ENCODE data around the gene WDR37.
"Not testable (repeated sequence)": the region's sequence is repeated elsewhere in the genome, so short reads cannot be mapped to it uniquely, and the experiment has no call there.

Gene WDR37, protein sequence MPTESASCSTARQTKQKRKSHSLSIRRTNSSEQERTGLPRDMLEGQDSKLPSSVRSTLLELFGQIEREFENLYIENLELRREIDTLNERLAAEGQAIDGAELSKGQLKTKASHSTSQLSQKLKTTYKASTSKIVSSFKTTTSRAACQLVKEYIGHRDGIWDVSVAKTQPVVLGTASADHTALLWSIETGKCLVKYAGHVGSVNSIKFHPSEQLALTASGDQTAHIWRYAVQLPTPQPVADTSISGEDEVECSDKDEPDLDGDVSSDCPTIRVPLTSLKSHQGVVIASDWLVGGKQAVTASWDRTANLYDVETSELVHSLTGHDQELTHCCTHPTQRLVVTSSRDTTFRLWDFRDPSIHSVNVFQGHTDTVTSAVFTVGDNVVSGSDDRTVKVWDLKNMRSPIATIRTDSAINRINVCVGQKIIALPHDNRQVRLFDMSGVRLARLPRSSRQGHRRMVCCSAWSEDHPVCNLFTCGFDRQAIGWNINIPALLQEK

DNA sequence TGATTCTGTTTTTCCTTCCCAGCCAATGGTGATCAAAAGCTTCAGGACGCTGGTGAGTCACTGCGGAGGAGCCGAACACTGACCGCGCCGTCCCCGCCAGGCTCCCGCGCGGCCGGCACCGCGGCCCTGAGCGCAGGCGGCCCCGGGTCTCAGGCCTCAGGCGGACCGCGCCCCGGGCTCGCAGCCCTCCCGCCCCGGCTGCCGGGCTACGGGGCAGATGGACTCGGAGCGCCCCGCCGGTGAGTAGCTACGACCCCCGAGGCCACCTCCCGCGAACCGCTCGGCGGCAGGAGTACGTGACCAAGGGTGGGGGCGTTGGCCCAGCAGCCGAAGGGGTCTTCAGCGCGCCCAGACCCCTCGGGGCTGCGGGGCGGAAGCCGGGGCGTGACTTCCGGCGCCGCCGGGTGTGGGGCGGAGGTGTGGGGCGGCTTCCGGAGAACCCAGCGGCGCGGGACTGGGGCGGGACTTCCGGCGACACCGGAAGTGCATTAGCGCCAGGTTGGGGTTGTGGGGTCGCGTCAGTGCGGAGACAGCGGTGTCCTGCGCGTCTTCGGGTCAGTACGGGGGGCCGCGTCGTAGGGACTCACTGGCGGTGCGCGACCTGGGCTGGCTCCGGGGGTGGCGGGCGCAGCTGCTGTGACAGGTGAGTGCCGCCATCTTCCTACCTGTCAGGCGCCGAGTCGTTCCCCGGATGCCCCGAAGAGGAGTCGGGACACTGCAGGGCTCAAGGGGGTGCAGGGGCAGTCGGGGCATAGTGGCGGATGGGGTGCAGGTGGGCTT is at the start of gene WDR37:
Gene WDR37 (plus strand): TSS at position 60 of the 780 bp plus-strand sequence. CDS start 15,771 bp downstream, outside the sequence.
- DNase-seq, result peak; percentile 13

DNA sequence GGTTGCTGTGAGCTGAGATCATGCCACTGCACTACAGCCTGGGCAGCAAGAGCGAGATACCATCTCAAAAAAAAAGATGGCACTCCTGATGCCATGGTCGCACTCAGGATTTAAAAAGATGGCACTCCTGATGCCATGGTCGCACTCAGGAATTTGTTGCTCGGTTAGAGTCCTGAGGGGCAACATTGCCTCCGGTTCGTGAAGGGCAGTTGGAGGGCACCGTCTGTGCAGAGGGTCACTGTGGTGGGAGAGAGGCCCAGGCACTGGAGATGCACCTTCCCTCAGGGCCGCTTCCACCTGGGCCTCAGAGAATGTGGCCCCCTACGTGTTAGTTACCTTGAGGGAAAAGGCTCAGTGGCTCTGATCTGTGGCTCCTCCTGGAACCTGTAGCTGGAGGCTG is 49.6 kb upstream of the WDR37 start:
- no peak for DNase-seq

DNA sequence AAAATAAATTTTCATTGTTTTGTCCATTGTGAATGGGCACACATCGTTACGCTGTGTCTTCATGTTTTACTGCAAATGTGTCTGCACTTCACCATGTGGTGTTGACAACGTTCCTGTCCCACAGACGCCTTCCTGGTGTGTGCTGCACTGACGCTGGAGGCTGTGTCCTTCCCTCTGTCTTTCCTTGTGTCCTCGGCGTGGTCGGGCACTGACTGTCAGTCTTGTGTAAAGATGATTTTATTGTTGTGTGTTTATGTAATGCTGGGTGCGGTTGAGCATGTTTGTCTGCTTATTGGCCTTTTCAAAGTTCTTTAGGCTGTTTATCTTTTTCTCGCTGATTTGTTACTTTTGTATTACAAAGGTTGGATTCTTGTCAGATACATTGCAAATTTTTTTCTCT is 48.6 kb upstream of the WDR37 start:
- DNase-seq, result no peak

DNA sequence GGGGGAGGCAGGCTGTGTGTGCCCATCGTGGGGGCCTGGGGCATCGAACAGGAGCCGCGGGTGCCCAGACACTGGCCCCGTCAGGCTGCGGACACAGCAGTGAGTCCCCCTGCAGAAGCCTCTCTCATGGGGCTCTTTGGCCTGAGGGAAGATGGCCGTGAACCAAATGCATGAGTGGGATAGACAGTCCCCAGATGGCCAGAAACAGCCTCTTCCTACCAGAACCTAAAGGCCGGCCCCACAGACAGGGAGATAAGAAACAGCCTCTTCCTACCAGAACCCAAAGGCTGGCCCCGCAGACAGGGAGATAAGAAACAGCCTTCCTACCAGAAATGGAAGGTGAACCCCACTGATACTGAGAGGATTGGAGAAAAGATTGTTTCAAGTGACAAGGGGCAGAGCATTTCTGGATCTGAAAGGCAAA is 47.1 kb upstream of the WDR37 start:
- DNase-seq, result no peak

DNA sequence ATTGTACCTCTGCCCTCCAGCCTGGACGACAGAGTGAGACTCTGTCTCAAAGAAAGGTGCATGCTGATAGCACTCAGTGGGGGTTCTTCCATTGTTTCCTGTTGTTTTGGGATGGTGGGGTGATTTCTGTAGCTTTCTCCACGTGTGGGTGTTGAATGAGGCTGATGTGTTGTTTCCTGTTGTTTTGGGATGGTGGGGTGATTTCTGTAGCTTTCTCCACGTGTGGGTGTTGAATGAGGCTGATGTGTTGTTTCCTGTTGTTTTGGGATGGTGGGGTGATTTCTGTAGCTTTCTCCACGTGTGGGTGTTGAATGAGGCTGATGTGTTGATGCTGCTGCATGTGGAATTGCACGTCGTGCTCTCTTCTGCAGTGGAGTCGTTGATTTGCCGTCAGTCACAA is 46.2 kb upstream of the WDR37 start:
- DNase-seq, result not testable (repeated sequence)

DNA sequence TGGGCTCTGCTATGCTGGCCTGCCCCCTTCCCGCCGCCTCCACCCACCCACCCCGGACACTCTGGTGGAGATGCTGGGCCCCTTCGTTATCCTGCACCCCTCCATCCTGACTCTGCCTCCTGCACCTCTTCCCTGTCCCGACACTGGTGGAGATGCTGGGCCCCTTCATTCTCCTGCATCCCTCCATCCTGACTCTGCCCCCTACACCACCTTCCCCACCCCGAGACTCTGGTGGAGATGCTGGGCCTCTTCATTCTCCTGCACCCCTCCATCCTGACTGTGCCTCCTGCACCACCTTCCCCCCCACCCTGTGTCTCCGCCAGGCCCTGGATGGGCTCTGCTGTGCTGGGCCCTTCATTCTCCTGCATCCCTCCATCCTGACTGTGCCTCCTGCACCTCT is 45.5 kb upstream of the WDR37 start:
- no peak for DNase-seq

DNA sequence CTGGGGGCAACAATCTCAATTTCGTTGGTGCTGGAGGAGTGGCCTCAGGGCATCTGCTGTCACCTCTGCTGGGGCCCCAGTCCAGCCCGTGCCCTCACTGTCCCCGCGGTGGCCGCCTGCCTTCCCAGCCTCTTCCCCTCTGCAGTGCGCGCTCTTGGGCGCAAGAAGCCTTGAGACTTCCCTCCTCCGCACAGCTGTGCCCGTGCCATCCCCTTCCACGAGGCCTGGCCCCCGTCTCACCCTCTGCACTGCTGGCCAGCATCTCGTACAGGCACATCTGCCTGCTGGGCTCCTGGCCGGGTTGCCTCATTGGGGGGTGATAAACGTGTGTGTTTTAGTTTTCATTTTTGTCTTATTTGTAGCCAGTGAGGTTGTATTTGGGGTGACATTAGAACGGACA is 44.5 kb upstream of the WDR37 start:
- no peak for DNase-seq

DNA sequence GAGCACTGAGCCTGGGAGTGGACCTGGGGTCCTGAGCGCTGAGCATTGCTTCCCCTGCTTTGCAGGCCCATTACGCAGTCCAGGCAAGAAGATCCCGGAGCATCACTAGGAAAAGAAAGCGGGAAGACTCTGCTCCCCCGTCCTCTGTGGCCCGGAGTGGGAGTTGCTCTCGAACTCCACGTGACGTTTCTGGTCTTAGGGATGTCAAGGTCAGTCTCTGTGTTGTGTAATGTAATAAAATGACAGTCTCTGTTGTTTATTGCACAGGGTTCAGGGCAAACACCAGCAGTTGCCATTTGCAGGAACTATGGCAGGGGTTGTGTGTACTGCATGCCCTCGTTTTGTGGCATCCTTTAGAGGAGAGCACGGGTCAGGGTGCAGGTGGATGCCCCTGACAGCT is 40.5 kb upstream of the WDR37 start:
- DNase-seq, result no peak

DNA sequence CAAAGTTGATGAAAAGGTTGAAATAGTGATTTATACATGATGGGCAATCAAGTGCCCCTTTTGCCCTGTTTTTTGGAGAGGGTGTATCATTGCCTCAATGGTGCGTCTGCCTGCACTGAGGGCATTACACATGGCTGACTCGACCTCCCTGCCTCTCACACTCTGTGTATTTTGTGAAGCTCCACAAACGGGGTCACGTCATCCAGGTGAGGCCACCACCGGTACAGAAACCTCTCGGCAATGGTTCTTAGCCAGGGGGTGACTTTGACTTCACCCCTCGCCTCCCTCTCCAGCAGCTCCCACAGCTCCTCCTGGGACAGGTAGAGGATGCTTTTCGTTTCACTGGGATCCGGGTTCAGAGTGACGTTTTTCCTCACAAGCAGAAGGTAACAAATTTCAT is 36.8 kb upstream of the WDR37 start:
- no peak for DNase-seq

DNA sequence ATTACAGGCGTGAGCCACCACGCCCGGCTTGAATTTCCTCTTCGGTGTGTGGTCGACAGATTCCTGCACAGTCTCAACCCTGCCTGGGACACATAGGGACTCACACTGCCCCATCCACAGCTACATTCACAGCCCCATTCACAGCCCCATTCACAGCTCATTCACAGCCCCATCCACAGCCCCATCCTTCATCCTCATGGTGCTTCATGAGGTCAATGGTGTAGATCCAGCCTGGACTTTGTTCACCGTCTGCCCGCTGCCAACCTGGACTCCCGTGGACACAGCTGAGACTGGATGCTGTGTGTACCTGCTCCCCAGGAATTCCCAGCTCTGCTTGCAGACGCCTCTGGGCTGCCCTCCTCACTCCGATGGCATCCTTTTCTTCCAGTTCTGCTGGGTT is 35.7 kb upstream of the WDR37 start:
- no peak for DNase-seq

DNA sequence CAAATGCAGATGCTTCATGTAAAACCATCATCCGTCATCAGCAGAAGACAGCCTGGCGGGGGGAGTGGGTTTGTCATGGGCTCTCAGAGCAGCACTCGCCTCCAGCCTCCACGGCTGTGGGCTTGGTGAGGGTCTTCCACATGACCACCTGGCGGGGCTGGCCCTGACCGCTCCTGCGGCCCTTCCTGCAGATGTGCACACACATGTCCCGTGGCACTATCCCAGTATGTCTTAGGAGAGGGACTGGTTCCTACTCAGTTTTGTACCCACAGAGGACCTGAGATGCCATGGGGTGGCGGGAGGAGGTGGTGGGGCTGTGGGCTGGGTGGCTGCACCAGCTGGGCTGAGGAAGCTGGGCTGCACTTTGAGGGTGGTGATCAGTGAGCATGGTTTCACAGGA is 35.2 kb upstream of the WDR37 start:
- no peak for DNase-seq

DNA sequence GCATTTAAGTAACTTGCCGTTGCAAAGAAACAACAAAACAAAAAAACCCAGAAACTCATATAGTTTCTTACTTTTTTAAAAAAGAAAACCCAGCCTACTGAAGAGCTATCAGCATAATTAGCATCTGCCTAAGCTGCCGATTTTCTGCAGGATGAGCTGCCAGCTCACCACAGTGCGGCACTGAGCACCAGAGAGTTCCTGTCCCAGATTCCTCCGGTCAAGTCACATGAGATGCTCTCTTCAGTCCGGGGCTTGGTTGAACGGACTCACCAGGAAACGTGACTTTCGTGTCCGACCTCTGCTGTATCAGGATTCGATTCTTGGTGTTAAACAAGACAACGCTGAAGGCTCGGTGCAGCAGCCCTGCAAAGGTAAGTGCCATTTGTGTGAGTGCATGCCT is 33.8 kb upstream of the WDR37 start:
- no peak for DNase-seq

DNA sequence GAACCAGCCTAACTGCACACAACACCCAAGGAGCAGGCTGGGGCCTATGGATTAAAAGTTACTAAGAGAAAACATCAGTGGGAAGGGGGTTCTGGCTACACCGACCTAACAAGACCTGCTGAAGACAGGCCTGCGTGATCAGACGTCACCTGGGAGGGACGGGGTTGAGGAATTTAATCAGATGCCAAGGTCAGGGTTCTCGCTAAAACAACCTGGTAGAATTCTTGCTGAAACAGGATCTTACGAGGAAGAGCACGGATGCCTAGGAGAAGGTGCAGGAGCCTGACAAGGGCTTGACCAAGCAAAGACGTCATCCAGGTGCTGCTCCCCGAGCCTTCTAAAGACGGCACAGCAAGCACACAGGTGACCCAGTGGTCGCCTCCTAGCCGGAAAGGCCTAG is 32.1 kb upstream of the WDR37 start:
- DNase-seq, result no peak

DNA sequence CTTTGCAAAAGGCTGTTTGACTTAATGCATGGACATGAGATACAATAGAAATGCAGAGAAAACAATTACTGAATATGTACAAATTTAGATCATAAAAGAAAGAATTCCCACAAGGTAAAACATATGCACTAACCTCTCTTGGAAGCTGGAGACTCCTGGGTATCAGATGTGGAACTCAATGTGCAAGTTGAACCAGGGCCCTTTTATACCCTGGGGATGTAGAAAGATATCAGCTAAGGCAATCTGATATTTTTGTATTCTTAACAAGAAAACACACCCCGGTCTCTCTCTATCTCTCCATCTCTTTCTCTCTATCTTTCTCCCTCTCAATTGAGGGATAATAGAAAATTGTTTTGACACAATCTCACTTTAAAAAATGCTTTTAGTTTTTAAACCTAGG is 30.5 kb upstream of the WDR37 start, which contains the start of gene IDI2:
Gene IDI2 (minus strand): TSS at position 177 of the 400 bp plus-strand sequence. CDS start 1,136 bp downstream, outside the sequence.
- DNase-seq, result no peak

DNA sequence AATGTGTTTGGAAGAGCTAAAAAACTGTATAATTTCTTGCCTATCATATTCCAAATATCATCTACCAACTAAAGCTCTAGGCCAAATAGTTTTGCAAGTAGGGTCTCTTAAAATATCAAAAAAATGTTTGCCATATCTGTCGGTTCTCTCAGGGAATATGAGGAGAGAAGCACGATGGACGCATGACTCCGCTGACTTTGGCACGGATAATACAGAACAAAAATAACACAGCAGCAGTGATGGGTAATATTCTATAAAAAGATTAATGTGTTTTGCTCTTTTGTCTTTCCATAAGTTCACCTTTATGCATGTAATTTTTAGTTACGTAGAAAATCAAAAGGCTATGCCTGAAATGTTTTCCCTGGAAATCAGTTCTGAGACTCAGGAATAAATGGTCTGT is 29.6 kb upstream of the WDR37 start:
- DNase-seq, result no peak

DNA sequence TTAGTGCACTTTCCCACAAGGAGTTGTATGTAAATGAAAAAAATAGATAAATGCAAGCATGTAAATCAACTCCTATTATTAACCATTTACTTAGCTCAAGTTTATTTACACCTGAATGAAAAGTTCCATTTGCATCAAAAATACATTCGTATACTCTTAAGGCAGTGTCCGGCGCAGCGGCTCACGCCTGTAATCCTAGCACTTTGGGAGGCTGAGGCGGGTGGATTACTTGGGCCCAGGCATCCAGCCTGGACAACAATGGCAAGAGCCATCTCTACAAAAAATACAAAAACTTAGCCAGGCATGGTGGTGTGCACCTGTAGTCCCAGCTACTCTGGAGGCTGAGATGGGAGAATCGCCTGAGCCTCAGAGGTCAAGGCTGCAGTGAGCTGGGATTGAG is 26.3 kb upstream of the WDR37 start:
- DNase-seq, result no peak

DNA sequence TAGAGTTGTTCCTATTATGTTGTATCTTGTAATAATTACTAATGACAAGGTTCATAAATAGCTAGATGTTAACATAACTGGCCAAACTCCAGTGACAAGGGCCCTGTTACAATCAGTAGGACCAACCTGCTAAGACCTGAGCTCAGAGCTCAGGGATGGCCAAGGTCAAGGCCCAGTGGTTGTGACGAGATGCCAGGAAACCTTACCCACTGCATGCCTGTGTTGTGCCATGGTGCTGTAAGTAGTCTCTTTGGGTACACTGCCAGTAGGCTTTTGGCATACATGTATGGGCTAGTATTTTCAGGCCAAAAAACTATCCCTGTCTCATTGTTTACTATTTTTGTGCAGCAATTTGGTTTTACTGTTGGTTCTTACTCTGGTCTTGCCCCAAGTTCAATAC is 22.6 kb upstream of the WDR37 start:
- DNase-seq, result no peak

DNA sequence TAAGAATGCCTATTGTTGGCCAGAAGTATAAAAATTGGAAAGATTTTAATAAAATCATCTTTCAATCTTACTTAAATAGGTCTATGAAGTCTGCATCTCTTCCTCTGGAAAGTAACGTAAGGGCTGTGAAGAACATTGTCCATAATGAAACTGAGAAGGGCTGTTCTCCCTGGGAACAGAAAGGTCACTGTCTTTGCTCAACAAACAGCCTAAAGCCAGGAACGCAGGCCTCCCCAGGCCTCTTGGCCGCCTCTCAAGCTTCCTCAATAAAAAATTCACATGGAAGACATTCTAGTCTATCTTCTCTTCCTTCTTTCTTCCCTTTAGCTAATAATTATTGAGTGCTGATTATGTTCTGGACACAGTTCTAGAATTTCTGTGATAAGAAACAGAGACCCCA is 21.4 kb upstream of the WDR37 start:
- no peak for DNase-seq

DNA sequence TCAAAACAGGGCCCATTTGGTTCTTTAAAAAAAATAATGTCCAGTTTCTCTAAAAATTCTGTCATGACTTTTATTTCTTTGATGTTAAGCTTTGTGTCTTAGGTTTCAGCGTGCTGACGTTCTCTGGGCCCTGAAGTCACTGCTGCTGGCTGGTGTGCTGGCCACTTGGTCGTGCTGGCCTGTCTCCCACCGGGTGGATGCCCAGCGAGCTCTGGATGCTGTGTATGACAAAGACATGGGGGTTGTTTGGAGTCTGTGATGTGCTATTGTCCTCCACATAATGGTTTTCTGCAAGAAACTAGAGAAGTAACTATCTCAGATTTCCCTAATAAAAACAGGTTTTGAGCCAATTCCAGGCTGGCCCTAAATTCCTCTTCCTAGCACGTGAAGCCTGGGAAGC is 21.0 kb upstream of the WDR37 start:
- DNase-seq, result no peak

DNA sequence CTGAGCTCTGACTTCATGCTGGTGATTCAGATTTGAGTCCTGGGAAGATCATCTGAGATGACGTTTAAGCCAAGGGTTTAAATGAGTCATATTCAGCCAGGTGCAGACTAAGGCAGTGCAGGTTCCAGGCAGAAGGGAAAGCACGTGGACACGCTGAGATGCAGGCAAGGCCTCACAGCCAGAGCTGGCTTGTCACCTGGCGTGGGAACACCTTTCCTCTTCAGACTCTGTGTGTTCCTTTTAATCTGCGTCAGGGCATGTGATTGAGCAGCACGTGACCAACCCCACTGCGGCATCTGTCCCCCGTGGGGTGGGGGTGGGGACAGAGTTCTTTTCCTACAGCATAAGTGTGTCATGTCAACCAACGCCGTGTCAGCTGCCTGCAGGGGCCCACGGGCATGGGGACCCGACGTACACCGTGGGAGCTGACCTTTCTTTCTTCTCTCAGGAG is 19.8 kb upstream of the WDR37 start:
- DNase-seq, result no peak

DNA sequence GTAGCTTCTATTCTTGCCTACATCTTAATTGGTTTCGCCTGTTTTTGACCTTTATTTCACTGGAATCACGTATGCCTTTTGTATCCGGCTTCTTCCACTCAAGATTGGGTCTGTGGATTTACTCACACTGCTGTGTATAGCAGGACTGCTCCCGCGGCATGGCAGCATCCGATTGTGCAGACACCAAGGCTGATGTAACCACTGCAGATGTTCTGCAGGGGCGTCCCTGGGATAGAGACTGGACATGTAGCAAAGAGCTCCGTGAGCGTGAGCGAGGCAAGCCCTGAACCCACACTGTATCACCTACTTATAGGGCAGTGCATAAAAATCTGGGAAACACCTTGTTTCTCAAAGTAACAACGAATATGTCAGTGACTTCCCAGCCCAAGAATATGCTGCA is 19.1 kb upstream of the WDR37 start:
- no peak for DNase-seq

DNA sequence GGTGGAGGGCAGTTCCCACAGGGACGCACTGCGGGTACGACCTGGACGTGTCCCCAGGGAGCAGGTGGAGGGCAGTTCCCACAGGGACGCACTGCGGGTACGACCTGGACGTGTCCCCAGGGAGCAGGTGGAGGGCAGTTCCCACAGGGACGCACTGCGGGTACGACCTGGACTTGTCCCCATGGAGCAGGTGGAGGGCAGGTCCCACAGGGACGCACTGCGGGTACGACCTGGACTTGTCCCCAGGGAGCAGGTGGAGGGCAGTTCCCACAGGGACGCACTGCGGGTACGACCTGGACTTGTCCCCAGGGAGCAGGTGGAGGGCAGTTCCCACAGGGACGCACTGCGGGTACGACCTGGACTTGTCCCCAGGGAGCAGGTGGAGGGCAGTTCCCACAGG is 17.4 kb upstream of the WDR37 start:
- not testable (repeated sequence) for DNase-seq

DNA sequence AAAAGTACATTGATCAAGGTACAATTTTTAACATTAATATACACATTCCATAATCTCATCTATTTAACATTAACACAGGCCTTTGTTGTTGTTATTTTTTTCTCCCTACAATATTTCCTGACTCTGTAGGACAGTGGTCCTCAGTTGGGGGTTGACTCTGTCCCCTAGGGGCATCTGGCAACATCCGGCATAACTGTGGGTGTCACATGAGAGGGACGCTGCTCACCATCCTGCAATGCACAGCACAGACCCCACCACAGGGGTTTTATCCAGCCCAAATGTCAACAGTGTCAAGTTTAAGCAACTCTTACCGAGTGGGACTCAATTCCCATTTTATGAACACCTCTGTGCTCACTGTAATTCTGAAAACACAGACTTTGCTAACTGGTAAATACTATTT is 16.1 kb upstream of the WDR37 start:
- DNase-seq, result no peak

DNA sequence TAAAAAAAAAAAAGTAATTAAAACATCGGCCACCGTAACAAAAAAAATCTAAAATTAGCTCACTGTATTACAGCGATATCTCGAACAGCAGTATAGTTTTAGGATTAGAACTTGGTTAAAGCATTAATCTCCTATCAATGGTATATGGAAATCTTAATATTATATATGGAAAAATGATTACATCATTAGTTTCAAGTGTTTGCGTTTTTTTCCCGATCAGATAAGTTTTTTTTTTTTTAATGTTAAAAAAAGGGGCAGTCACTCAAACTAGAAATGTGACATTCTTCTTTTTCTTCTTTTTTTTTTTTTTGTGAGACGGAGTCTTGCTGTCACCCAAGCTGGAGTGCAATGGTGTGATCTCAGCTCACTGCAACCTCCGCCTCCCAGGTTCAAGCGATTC is 14.7 kb upstream of the WDR37 start:
- DNase-seq, result no peak

Measured in DMS79 (cell line).